Stimulated activated CD4-positive, alpha-beta T cell treated with anti-CD3 and anti-CD28 coated beads, Interleukin-2, amount 100 ng/mL, for 4 hours (primary cell): ENCODE data around the gene BORCS5.
"Not testable (repeated sequence)": the region's sequence is repeated elsewhere in the genome, so short reads cannot be mapped to it uniquely, and the experiment has no call there.

Source experiments
- DNase-seq: peaks from one replicate; pipeline ENCODE4 v3.0.0-alpha.2; 2020; ENCODE audit warnings: low read depth

BORCS5 gene

DNA sequence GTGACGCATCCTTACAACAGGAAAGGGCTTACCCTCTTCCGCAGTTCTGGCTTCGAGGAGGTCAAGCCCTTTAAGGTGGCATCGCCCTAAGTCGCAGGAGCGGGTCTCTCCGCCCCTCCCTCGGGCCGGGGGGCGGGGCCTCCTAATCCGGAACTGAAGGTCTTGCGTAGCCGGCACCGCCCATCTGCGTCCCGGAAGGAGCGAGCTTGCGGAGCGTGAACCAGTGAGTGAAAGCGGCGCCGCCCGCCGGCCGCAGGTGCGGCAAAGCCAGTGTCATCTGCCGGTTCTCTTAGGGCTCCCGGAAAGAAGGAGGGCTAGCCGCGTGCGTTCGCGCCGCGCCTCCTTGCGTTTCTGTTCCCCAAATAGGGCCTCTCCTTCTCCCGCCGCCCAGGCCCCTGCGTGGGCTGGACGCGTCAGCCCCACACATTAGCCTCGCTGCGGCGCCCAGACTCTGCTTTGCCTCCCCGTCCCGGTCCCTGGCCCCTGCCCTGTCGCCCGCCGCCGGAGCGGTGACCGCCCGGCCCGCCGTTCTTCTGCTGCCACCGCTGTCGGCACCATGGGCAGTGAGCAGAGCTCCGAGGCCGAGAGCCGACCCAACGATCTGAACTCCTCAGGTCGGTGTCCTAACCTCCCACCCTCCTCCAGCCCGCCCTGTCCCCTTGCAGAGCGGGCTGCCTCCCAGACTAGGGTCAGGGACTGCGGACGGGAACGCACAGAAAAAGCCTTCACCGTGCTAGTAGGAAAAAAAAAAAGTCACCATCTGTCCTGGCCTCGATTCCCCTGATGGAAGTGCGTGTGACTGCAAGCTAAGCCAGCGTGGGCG lies at the start of gene BORCS5:
Gene BORCS5, plus strand, starts transcription at position 183 of the 823 bp plus-strand sequence. Its CDS starts 374 bp downstream, at position 557.
- DNase-seq: peak; percentile 98

DNA sequence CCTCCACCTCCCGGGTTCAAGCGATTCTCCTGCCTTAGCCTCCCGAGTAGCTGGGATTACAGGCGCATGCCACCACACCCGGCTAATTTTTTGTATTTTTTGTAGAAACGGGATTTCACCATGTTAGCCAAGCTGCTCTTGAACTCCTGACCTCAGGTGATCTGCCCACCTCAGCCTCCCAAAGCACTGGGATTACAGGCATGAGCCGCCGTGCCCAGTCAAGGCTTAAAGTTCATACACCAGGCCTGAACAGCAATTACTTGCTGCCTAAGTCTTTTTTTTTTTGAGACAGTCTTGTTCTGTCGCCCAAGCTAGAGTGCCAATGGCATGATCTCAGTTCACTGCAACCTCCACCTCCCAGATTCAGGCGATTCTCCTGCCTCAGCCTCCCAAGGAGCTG lies 46.2 kb upstream of the BORCS5 start:
- DNase-seq: not testable (repeated sequence)

DNA sequence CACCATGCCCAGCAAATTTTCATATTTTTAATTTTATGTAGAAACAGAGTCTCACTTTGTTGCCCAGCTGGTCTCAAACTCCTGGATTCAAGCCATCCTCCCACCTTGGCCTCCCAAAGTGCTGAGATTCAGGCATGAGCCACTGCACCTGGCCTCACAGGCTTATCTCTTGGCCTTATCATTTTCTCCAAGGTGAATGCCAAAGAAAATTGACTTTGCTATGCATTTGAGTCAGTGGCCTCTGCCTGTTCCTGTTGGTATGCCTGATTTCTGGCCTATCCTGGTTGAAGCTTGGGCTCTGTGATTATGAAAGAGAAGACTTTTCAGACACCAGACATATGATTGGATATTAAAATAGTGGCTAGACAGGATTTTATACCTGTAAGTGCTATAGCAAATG lies 41.0 kb upstream of the BORCS5 start:
- no peak for DNase-seq

DNA sequence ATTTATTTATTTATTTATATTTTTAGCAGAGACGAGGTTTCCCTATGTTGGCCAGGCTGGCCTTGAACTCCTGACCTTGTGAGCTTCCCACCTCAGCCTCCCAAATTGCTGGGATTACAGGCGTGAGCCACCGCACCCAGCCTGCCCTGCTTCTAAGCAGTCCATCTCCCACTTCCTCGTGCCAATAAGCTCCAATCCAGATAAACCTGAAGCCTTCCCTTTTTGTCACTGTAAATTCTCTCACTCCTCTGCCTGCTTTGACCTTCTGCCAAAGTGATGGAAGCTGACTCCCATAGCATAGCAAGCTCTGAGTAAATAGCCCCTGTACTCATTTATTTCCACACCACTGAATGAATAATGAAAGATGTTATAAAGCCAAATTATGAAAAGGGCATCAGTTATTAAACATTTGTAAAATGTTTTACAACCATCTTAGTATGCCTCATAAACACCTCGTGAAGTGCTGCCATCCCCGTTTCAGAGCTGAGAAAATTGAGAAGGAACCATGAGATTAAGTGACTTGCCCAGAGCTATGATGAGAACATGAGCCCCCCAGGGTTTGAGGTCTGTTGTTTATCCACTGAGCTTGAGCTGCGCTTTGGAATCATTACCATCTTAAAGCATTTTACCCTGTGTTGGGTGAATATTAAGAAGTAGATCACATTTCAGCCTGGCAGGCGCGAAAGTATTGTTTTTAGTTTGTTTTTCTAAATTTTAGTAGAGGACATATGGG lies 37.3 kb upstream of the BORCS5 start:
- DNase-seq: no peak

DNA sequence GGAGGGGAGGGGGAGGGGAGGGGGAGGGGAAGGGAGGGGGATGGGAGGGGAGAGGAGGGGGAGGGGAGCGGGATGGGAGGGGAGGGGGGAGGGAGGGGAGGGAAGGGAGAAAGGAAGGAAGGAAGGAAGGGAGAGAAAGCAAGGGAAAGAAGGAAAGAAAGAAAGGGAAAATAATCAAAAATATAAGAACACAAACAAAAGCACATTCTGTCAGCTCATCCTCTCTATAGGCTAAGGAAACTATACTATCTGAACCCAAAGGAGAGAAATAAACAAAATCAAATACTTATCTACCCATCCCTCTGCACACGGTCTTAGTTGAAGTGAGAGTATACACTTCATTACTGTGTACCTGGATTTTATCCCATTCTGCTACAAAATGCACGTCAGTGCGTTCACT lies 33.8 kb upstream of the BORCS5 start:
- DNase-seq: no peak

DNA sequence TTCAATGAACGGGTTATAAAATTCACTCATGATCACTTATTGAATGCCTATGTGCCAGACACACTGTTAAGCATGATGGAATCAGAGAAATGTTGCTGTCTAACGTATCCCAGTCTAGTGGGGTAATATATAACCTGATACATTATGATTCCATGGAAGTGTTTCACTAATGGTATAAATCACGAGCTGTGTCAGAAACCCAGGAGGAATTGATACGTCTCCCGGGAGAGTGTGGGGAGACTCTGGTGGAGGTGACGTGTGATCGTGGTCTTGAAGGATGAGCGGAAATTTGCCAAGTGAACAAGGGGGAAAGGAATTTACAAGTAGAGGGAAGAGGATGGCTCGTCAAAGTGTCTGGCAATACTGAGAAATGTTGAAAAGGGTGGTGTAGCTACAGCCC lies 33.3 kb upstream of the BORCS5 start:
- DNase-seq: no peak

DNA sequence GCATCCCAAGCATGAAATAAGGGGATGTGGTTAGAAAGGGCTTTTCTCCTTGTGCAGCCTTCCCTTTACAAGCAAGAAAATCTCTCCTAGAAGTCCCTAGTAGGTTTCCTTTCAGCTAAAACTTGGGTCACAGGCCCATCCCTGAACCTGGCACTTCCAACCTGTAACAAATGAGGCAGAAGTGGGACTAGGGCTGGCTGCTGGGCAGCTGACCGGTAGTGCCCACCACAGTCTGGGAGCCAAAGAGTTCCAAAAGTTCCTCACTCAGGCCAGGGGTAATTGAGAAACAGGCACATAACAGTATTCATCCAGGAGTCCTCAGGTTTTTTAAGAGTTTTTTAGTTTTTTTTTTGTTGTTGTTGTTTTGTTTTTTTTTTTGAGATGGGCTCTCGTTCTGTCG lies 30.6 kb upstream of the BORCS5 start:
- DNase-seq: no peak

DNA sequence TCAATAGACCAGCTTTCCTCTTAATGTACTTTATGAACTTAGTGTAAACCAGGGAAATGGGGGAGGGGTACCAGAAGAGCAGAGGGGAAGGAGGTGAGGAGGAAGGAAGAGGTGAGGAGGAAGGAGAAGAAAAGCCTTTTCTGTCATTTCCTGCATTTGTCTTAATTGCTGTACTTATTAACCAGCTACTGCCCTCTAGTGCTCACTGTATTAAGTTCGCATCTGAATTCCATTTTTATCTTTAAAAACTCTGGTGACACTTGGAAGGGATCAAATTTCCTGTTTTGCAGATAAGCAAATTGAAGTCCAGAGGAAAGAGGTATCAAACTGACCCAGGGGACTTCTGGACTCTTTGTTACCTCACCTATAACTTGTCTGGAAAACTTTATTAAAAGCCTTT lies 29.1 kb upstream of the BORCS5 start:
- DNase-seq: no peak

DNA sequence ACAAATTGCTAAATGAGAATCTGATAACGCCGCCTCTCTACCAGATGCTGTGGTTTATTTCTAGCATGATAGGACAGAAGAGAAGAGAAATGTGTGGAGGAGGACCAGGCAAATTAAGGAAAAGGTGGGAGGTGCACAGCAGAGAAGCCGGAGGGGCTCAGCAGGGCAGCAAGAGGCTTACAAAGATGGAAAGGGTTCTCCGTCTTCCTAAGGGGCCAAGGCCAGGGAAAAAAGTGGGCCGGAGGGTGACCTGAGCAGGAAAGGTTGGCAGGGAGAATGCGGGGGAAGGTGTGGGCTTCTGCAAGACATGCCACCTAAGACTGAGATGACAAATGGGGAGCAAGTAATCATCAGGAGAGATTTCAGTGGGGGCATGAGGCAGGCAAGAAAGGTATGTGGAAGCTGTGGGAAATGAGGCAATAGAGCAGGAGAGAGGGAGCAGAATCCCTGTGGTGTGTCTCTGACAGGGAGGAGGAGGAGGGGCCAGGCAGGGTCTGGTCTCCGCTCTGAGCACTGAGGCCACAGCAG lies 25.6 kb upstream of the BORCS5 start:
- DNase-seq: no peak

DNA sequence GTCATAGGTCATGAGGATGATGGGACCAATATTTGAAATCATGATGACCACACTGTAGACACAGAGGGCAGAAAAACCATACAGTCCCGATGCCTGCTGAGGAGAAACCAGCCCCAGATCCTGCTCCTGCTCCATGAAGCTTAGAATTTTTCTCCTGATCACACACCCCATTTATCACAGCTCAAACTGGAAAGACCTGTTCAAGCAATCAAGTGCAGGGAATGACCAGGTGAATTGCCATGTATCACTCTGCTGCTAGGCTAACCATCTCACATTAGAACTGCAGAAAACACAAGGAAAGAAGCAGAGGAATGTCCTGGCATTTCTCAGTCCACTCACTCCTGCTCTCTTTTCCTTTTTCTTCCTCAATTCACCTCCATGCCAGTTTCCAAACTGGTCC lies 25.0 kb upstream of the BORCS5 start:
- DNase-seq: no peak

DNA sequence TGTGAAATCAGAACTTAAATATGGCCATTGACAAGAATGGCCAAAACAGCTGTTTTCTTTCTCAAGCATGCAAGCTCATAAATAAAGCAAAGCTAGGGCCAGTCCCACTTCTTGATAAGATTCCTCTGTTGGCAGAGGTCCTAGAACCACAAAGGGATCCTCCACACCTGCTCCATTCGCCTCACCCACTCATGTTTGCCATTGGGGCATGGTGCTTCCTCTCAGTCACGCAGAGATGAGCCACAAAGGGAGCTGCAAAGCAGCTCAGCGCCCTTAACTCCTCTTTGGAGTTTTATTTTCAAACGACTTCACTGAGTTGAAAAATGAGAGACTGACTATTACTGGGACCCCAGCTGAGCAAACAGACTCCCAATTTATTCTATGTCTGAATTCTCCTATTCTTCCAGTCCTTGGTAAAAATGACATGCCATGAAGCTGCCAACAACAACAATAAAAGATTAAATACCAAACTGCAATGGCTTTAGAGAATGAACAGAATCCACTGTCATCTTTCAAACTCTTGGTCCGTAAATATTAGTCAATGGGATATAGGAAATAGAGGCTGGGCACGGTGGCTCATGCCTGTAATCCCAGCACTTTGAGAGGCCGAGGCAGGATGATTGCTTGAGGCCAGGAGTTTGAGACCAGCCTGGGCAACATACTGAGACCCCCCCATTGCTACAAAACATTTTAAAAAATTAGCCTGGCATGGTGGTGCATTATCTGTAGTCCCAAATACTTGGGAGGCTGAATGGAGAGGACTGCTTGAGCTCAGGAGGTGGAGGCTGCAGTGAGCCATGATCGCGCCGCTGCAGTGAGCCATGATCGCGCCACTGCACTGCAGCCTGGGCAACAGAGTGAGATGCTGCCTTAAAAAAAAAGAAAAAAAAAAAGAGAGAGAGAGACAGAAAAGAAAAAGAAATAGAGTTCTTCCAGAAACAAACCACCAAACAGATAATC lies 23.2 kb upstream of the BORCS5 start:
- no peak for DNase-seq

DNA sequence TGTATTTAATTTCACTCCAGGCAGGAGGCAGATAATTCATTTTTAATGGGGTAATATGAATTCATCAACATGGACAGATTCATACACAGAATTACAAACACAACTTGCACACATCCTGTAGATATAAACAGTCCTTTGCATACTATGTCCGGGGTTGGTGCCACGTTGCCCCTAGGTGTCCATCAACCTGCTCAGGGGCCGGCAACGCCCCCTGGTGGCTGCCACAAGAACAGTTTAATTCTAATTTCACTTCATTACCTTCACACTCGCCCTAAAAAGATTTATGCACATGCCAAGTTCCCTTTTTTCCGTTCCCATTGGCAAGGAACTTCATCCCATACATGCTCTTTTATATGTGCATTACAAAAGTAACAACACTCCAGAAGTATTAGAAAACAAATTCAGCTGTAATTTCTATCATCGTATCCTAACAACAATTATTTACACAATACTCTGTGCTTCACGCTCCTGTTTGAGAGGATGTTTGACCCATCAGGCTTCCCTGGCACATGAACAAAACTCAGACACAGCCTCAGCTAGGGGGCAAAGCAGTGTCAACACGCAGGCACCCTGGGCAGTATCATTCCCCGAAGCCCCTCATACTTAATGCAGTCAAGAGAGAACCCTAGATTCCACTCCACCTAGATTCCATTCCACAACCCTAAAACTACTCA lies 22.4 kb upstream of the BORCS5 start:
- peak; percentile 13 for DNase-seq

DNA sequence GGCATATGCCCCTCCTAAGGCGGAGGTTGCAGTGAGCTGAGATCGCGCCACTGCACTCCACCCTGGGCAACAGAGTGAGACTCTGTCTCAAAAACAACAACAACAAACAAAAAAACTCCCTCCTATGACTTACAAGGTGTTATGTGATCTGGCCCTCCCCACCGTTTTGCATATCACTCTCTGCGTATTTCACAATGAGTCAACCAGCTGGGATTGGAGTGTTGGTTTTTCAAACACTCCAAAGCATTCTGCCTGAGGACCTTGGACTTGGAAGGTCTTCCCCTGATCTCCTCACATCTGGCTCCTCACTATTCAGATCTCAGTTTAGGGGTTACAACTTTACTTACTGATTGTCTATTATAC lies 20.8 kb upstream of the BORCS5 start:
- DNase-seq: no peak

DNA sequence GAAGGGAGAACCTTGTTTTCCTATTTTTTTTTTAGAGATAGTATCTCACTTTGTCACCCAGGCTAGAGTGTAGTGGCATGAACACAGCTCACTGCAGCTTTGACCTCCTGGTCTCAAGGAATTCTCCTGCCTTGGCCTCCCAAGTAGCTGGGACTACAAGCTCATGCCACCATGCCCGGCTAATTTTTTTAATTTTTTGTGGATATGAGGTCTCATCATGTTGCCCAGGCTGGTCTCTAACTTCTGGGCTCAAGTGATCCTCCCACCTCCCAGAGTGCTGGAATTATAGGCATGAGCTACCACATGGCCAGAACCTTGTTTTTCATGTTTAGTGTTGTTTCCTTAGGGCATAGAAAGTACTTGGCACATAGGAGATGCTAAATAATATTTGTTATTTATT lies 20.4 kb upstream of the BORCS5 start:
- no peak for DNase-seq

DNA sequence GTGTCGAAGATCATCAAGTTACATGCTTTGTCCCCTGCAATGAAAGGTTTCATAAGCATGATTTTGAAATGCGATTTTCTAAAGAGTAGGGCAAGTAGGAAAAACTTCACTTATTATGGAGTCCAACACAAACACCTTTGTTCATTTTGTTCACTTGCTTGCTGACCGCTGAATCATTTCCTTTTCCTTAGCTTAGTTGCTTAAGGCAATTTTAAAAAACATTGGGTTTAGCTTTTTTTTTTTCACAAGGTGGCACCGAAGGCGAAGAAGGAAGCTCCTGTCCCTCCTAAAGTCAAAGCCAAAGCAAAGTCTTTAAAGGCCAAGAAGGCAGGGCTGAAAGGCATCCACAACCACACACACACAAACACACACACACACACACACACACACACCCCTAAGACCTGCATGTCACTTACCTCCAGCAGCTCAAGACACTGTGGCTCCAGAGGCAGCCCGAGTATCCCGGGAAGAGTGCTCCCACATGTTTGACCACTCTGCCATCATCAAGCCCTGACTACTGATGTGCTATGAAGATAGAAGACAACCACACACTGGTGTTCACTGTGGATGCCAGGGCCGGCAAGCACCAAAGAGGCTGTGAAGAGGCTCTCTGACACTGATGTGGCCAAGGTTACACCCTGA lies 18.2 kb upstream of the BORCS5 start:
- no peak for DNase-seq

DNA sequence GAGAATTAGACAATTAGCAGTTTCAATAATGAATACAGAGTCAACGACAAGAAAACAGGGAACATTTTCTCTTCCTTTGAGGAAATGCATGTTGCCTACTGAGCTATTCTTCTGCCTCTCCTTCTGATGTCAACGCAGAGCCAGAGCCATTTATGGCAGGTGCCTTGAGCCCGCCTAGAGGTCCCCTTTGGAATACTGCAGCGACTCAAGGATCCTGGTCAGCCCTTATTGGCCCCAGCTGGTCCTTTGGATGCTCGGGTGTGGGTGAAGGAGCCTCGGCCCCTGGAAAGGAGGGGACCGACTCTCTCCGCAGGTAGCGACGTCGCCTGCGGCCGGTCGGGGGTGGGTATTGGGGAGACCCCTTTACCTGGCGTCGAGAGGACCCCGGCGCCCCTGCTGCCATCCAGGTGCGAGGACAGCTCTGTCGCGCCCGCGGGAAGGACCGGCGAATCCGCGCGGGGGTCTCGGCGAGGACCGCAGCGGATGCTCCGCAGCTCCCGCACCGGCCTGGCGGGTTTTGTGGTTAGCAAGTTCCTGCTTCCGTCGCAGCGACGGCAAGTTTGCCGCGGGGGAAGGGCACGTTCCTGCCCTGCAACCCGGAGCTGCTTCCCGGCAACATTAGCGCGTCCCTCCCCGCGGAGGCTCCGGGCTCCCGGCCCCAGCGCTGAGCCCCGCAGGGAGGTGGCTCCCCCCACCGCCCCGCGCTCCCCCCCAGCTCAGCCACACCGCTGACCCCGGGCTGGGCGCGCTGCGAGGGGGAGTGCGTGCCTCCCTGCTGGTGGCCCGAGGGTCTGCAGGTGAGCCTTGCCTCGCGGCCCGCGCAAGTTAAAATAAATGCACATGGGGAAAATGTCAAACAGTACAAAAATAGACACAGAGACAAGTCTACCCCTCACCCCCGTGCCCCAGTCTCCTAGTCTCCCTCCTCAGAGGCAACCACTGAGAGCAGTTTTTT lies 6.9 kb upstream of the BORCS5 start, which contains the start of gene MANSC1:
Gene MANSC1, minus strand, starts transcription at position 532 of the 955 bp plus-strand sequence. CDS start 6,928 bp downstream, outside the sequence.
- DNase-seq: peak; percentile 16

DNA sequence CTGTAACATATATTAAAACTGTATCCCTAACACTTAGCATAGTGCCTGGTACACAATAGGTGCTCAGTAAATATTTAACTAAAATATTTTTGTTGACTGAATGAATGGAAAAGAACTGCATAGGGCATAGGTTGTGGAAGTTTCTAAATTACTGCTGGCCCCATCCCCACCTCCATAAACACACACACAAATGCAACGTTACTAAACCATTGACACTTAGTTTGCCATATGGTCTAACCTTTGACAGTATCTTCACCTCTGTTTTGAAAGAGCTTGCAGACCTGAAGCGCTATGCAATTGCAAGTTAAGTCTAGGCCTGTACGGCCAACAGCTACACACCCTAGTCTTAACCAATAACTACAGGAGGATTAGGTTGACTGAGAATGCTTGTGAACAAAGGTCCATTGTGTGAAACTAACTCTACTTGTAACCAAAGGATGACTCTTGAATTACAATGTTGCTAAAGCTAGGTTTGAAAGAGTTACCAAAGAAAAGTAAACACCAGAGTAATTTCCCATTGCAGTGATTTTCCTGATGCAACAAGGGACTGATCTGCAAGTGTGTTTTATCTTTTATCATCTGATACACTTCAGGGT lies 5.9 kb upstream of the BORCS5 start:
- DNase-seq: no peak

DNA sequence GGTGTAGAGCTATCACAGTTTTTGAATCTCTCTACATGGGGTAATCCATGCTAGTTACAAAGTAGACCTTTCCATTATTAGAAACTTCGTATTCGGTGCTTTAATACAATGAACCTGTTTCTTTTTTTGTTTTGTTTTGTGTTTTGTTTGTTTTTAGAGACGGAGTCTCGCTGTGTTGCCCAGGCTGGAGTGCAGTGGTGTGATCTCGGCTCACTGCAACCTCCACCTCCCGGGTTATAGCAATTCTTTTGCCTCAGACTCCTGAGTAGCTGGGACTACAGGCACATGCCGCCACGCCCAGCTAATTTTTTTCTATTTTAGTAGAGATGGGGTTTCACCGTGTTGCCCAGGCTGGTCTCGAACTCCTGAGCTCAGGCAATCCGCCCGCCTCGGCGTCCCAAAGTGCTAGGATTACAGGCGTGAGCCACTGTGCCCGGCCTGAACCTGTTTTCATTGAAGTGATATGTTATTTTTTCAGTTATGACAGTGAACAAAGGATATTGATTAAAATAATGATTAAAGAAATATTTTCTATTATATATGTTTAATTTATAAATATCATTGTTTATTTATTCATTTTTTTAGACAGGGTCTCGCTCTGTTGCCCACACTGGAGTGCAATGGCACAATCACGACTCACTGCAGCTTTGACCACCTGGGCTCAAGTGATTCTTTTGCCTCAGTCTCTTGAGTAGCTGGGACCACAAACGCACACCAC lies 5.3 kb upstream of the BORCS5 start:
- DNase-seq: not testable (repeated sequence)

DNA sequence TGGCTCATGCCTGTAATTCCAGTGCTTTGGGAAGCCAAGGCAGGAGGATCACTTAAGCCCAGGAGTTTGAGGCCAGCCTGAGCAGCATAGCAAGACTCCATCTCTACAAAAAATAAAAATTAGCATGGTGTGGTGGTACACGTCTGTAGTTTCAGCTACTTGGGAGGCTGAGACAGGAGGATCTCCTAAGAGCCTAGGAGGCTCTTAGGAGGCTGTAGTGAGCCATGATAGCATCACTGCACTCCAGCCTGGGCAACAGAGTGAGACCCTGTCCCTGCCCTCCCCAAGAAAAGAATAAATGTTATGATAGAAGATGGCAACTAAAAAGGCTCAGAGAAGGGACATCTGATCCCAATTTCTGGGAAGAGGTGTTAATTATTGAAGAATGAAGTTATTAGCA lies 3.6 kb upstream of the BORCS5 start:
- DNase-seq: no peak
